HepG2 (cell line): ENCODE data around the gene PBX2. TPM values are rescaled to one million over a fixed set of nuclear protein-coding genes. Genes with fewer than 3 reads are reported as not detected.

Experiments
- AGO1 ChIP-seq: fragments of 200-400 bp; formaldehyde crosslinking; IDR thresholded peaks from 2 replicates; pipeline ENCODE4 v1.6.1; 2017; ENCODE audit warnings: mild to moderate bottlenecking, low read depth, low read length, moderate library complexity; ENCODE audit not compliant: poor library complexity, severe bottlenecking
- AHR ChIP-seq: IDR thresholded peaks from 2 replicates; pipeline ENCODE4 v1.6.1; 2018; ENCODE audit warnings: missing genetic modification reagents, missing compliant biosample characterization
- ETV5 ChIP-seq: IDR thresholded peaks from 2 replicates; pipeline ENCODE4 v1.6.1; 2018; ENCODE audit warnings: missing biosample characterization, missing genetic modification reagents, inconsistent platforms, borderline replicate concordance
- HNRNPLL ChIP-seq: fragments of 200-400 bp; formaldehyde crosslinking; IDR thresholded peaks from 2 replicates; pipeline ENCODE4 v1.6.1; 2017; ENCODE audit warnings: mild to moderate bottlenecking, low read depth, low read length; ENCODE audit not compliant: poor library complexity, severe bottlenecking
- ZBTB8A ChIP-seq: sonication (generic); formaldehyde crosslinking; IDR thresholded peaks from 2 replicates; pipeline ENCODE4 v1.4.0; 2020; ENCODE audit warnings: mild to moderate bottlenecking, low read depth, missing genetic modification reagents, borderline replicate concordance
- ZNF460 ChIP-seq: sonication (generic); formaldehyde crosslinking; IDR thresholded peaks from 2 replicates; pipeline ENCODE4 v1.5.1; 2020; ENCODE audit warnings: missing genetic modification reagents, mild to moderate bottlenecking, borderline replicate concordance
- ZNF550 ChIP-seq: sonication (generic); formaldehyde crosslinking; IDR thresholded peaks from 2 replicates; pipeline ENCODE4 v1.4.0; 2020; ENCODE audit warnings: mild to moderate bottlenecking, missing genetic modification reagents, borderline replicate concordance
- polyA plus RNA-seq, 8 experiments: library from polyadenylated mRNA; depleted of rRNA in 3 of 8; stranded (reverse) in 7 of 8; unstranded in 1 of 8; fragments of >200 nt; fragmentation: Illumina TruSeq in 4 of 8; extraction: Trizol in 4 of 8; gene quantifications; 2 replicates each; pipeline versions ENCODE4 v1.2.1 to v1.2.3, GENCODE V29; 2011 to 2016; ENCODE audit warnings: low read depth in 4 of 8, missing spikeins in 1 of 8, mixed read lengths in 1 of 8; ENCODE audit not compliant: insufficient read depth in 1 of 8
- total RNA-seq, 5 experiments: library from RNA; depleted of rRNA; stranded (reverse); fragments of >200 nt; fragmentation: Illumina TruSeq; extraction: Trizol; gene quantifications; 2 replicates each; pipeline ENCODE4 v1.2.3, GENCODE V29; 2016; ENCODE audit warnings: low read depth in 1 of 5
- TF ChIP-seq, protein P1 (sequence below): sonication (generic); formaldehyde crosslinking; IDR thresholded peaks from 2 replicates; pipeline ENCODE4 v1.4.0; 2020; ENCODE audit warnings: mild to moderate bottlenecking, missing genetic modification reagents
- TF ChIP-seq, protein P2 (sequence below): sonication (generic); formaldehyde crosslinking; IDR thresholded peaks from 2 replicates; pipeline ENCODE4 v1.5.1; 2020; ENCODE audit warnings: mild to moderate bottlenecking, missing genetic modification reagents, borderline replicate concordance
- TF ChIP-seq, protein P3 (sequence below): fragments of 450-650 bp; IDR thresholded peaks from 2 replicates; pipeline ENCODE4 v1.6.1; 2016
- TF ChIP-seq, protein P4 (sequence below): sonication (generic); formaldehyde crosslinking; IDR thresholded peaks from 2 replicates; pipeline ENCODE4 v1.4.0; 2020; ENCODE audit warnings: missing genetic modification reagents, mild to moderate bottlenecking, borderline replicate concordance

The PBX2 gene
- total and polyA plus RNA-seq, 2 of the 13 experiments (the other 11 are each of a cell fraction or from before 2014, with no cell fraction given), result 42.3 to 77.8 TPM

DNA sequence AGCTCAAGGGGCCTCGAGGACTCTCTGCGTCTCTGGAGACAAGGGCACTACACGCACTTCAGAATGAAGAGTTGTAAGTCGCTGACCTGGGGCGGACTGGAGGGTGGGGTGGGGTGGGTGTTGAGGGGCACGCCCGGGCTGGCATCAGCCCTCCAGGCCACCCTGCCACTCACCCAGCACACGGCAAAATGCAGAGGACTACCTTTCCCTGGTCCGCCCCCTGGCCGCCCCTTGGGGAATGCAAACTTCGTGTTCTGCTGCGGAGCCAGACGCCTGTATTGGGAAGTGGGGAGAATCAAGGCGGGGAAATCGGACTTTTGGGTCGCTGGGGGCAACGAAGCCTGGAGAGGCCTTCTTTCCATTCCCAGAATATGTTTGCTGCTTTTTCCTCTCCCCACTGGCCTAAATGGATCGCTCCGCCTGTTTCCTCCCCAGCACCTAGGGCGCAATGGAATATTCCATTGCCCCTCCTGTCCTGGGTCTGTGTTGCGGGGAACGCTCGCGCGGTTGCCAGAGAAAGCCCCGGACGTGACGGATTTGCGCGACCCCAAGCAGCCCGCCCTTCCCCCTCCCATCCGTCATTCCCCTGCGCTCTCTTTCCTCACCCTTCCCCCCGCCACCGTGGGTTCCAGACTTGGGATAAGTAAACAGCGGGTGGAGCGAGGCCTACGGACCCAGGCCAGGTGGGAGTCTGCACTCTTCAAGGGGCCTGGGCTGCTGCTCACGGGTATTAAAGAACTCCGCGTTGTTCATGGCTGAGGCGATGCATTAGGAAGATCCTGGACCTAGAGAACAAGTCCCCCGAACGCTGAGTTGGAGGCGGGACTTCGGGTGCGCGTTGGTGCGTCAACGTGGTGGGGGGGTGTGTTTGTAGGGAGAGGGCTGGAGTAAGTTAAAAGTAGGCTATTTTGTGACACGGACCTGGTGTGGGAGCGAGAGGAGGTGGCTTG, 36.2 kb downstream of the PBX2 start, which contains the start of gene PPT2 (continued):
- TF ChIP-seq, protein P1, sequence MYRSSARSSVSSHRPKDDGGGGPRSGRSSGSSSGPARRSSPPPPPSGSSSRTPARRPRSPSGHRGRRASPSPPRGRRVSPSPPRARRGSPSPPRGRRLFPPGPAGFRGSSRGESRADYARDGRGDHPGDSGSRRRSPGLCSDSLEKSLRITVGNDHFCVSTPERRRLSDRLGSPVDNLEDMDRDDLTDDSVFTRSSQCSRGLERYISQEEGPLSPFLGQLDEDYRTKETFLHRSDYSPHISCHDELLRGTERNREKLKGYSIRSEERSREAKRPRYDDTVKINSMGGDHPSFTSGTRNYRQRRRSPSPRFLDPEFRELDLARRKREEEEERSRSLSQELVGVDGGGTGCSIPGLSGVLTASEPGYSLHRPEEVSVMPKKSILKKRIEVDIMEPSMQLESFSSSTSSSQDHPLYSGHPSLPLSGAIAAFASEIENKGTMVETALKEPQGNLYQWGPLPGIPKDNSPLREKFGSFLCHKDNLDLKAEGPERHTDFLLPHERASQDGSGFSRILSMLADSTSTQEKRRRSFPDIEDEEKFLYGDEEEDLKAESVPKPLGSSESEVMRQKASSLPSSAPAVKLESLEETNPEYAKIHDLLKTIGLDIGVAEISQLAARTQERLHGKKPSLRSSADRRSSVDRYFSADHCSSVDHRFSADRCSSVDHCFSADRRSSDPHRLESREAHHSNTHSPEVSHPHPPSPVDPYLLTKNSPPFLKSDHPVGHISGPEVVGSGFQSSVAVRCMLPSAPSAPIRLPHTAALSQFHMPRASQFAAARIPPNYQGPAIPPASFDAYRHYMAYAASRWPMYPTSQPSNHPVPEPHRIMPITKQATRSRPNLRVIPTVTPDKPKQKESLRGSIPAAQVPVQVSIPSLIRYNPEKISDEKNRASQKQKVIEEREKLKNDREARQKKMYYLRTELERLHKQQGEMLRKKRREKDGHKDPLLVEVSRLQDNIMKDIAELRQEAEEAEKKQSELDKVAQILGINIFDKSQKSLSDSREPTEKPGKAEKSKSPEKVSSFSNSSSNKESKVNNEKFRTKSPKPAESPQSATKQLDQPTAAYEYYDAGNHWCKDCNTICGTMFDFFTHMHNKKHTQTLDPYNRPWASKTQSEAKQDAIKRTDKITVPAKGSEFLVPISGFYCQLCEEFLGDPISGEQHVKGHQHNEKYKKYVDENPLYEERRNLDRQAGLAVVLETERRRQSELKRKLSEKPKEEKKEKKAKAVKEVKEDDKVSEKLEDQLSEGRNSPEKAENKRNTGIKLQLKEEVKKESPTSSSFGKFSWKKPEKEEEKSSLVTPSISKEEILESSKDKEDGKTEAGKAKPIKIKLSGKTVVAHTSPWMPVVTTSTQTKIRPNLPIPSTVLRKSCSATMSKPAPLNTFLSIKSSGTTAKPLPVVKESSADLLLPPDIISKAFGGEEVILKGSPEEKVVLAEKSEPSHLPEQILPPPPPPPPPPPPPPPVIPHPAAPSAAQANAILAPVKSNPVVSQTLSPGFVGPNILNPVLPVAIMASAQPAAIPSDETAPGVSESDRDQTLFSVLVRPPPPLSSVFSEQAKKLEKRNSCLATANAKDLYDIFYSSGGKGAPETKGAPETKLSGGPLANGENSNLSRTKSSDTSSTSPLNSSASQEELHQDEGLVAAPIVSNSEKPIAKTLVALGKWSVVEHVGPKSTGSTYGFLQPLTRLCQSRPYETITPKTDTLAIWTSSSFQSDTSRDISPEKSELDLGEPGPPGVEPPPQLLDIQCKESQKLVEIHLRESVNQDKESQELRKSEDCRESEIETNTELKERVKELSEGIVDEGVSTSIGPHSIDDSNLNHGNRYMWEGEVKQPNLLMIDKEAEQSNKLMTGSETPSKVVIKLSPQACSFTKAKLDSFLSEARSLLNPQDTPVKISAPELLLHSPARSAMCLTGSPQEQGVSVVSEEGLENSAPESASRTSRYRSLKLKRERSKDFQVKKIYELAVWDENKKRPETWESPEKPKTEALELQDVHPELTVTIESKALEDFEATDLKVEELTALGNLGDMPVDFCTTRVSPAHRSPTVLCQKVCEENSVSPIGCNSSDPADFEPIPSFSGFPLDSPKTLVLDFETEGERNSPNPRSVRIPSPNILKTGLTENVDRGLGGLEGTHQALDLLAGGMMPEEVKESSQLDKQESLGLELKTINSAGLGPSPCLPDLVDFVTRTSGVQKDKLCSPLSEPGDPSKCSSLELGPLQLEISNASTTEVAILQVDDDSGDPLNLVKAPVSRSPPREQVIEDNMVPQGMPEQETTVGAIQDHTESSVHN (CRISPR knock-in tag), result 0 out of 2 replicates have a peak, but pooled peaks have one; percentile 46
- TF ChIP-seq AGO1, result peak; percentile 11
- TF ChIP-seq AHR (CRISPR knock-in tag), result peak; percentile 27
- TF ChIP-seq, protein P2, sequence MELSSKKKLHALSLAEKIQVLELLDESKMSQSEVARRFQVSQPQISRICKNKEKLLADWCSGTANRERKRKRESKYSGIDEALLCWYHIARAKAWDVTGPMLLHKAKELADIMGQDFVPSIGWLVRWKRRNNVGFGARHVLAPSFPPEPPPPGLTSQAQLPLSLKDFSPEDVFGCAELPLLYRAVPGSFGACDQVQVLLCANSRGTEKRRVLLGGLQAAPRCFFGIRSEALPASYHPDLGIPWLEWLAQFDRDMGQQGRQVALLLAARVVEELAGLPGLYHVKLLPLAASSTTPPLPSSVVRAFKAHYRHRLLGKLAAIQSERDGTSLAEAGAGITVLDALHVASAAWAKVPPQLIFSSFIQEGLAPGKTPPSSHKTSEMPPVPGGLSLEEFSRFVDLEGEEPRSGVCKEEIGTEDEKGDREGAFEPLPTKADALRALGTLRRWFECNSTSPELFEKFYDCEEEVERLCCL, result peak; percentile 14; the same call in 1 of the 2 replicates
- TF ChIP-seq ZNF460 (CRISPR knock-in tag), result no peak
- no peak; the same call in 1 of the 2 replicates for TF ChIP-seq ZNF550 (CRISPR knock-in tag)
- TF ChIP-seq HNRNPLL, result peak; percentile 85
- TF ChIP-seq, protein P3, sequence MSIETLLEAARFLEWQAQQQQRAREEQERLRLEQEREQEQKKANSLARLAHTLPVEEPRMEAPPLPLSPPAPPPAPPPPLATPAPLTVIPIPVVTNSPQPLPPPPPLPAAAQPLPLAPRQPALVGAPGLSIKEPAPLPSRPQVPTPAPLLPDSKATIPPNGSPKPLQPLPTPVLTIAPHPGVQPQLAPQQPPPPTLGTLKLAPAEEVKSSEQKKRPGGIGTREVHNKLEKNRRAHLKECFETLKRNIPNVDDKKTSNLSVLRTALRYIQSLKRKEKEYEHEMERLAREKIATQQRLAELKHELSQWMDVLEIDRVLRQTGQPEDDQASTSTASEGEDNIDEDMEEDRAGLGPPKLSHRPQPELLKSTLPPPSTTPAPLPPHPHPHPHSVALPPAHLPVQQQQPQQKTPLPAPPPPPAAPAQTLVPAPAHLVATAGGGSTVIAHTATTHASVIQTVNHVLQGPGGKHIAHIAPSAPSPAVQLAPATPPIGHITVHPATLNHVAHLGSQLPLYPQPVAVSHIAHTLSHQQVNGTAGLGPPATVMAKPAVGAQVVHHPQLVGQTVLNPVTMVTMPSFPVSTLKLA, result peak; percentile 45; the same call in 1 of the 2 replicates
- TF ChIP-seq ZBTB8A, result peak; percentile 93; the same call in 1 of the 2 replicates
- TF ChIP-seq ETV5 (CRISPR knock-in tag), result peak; percentile 82
- TF ChIP-seq, protein P4, sequence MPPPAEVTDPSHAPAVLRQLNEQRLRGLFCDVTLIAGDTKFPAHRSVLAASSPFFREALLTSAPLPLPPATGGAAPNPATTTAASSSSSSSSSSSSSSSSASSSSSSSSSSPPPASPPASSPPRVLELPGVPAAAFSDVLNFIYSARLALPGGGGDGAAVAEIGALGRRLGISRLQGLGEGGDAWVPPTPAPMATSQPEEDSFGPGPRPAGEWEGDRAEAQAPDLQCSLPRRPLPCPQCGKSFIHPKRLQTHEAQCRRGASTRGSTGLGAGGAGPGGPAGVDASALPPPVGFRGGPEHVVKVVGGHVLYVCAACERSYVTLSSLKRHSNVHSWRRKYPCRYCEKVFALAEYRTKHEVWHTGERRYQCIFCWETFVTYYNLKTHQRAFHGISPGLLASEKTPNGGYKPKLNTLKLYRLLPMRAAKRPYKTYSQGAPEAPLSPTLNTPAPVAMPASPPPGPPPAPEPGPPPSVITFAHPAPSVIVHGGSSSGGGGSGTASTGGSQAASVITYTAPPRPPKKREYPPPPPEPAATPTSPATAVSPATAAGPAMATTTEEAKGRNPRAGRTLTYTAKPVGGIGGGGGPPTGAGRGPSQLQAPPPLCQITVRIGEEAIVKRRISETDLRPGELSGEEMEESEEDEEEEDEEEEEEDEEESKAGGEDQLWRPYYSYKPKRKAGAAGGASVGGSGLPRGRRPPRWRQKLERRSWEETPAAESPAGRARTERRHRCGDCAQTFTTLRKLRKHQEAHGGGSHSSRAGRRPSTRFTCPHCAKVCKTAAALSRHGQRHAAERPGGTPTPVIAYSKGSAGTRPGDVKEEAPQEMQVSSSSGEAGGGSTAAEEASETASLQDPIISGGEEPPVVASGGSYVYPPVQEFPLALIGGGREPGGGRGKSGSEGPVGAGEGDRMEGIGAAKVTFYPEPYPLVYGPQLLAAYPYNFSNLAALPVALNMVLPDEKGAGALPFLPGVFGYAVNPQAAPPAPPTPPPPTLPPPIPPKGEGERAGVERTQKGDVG (CRISPR knock-in tag), result no peak; the same call in 1 of the 2 replicates
